ENCODE results near the gene ACP6.

DNA sequence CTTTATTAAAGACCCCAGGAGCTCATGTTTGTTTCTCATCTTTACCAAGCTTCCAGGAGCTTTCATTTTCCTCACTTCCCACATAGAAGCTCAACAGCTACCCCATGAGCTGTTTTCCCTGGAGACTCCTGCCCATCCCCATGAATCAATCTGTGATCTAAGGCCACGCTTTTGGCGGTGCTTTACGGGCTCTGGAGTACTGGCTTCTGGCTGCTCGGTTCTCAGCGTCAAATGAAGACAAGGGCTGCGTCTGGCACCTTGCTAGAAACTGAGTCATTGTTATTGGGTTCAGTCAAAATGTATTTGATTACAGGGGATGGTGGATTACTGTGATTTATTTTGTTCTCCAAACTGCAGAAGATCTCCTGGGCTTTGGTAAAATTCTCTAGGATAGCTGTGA, 39.9 kb downstream of the ACP6 start:
- TF ChIP-seq POLR2AphosphoS5 (IDR thresholded peaks at IDR 0.05; ENCODE audit: borderline replicate concordance, low read depth, low read length) (no peak), EZH2 (IDR thresholded peaks at IDR 0.05) (no peak)
